ENCODE data around the gene MRPL47. TPM values are rescaled to one million over a fixed set of nuclear protein-coding genes. Genes with fewer than 3 reads are reported as not detected.

Gene MRPL47
- total RNA-seq, 4 donors from 2014 or later = 11.0 to 20.6 (median 14.6) TPM

GRCh38 chr3:179544981-179545645 is 59.3 kb downstream of the MRPL47 start:
- DNase-seq = no peak
- H3K36me3 ChIP-seq = no peaks in the 10 kb centered on the region
- no peak overlapping the region for H3K4me3 ChIP-seq
- H3K4me1 ChIP-seq = no peaks in the 10 kb centered on the region
- H3K27ac ChIP-seq = no peak overlapping the region
- no peaks in the 10 kb centered on the region for H3K27me3 ChIP-seq
- H3K9me3 ChIP-seq = no peaks in the 10 kb centered on the region
- TF ChIP-seq, protein P1, sequence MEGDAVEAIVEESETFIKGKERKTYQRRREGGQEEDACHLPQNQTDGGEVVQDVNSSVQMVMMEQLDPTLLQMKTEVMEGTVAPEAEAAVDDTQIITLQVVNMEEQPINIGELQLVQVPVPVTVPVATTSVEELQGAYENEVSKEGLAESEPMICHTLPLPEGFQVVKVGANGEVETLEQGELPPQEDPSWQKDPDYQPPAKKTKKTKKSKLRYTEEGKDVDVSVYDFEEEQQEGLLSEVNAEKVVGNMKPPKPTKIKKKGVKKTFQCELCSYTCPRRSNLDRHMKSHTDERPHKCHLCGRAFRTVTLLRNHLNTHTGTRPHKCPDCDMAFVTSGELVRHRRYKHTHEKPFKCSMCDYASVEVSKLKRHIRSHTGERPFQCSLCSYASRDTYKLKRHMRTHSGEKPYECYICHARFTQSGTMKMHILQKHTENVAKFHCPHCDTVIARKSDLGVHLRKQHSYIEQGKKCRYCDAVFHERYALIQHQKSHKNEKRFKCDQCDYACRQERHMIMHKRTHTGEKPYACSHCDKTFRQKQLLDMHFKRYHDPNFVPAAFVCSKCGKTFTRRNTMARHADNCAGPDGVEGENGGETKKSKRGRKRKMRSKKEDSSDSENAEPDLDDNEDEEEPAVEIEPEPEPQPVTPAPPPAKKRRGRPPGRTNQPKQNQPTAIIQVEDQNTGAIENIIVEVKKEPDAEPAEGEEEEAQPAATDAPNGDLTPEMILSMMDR (IDR thresholded peaks at IDR 0.05) = no peak
- TF ChIP-seq POLR2A (IDR thresholded peaks at IDR 0.05) = no peak

GRCh38 chr3:179542375-179542774 is 62.1 kb downstream of the MRPL47 start:
- Histone ChIP-seq H3K4me1 (no peaks in the 10 kb centered on the region), H3K4me3 (no peak overlapping the region), H3K27me3 (no peaks in the 10 kb centered on the region), H3K9me3 (no peaks in the 10 kb centered on the region), H3K27ac (no peak overlapping the region), H3K36me3 (no peaks in the 10 kb centered on the region)
- TF ChIP-seq, protein P1 (IDR thresholded peaks at IDR 0.05) = no peak
- no peak for TF ChIP-seq POLR2A (IDR thresholded peaks at IDR 0.05)
- DNase-seq = no peak

GRCh38 chr3:179541596-179541995 is 62.8 kb downstream of the MRPL47 start:
- no peak for DNase-seq
- no peaks in the 10 kb centered on the region for H3K27me3 ChIP-seq
- H3K27ac ChIP-seq = no peak overlapping the region

DNA sequence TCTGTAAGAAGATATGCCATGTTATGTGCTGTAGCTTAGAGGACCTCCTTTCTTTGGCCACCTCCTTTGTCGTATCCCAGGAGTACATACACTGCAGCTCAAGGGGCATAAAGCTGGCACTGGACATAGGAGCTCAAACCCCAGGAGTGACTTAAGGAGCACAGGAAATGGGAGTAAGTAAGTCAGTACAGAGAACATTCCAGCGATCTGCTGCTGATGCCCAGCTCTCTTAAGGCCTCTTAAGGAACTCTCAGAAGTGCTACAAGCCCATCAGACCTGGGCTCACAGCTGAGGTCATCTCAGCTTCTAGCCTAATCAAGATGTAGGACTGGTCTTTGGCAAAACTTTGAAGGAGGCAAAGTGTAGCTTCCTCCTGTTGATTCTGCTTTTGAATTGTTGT is 63.3 kb downstream of the MRPL47 start:
- Histone ChIP-seq H3K27ac (no peak overlapping the region), H3K4me1 (no peaks in the 10 kb centered on the region), H3K9me3 (no peaks in the 10 kb centered on the region), H3K36me3 (no peaks in the 10 kb centered on the region), H3K4me3 (no peak overlapping the region), H3K27me3 (no peaks in the 10 kb centered on the region)
- DNase-seq = no peak
- TF ChIP-seq, protein P1 (IDR thresholded peaks at IDR 0.05) = no peak
- no peak for TF ChIP-seq POLR2A (IDR thresholded peaks at IDR 0.05)

More at GRCh38 chr3:179541596-179541995, 62.8 kb downstream of the MRPL47 start:
- no peaks in the 10 kb centered on the region for H3K4me1 ChIP-seq
- H3K9me3 ChIP-seq = no peaks in the 10 kb centered on the region
- H3K4me3 ChIP-seq = no peak overlapping the region
- TF ChIP-seq, protein P1 (IDR thresholded peaks at IDR 0.05) = no peak
- no peak for TF ChIP-seq POLR2A (IDR thresholded peaks at IDR 0.05)
- H3K36me3 ChIP-seq = no peaks in the 10 kb centered on the region

Small RNA genes lying within 50 kb of the gene (small RNA-seq; reads per million reads assigned to genes)
- gene AC090425.1 (0 reads per million in 2 donors), gene RF01210 (0 reads per million in 2 donors)

Other genes starting within 250 kb of the MRPL47 start
- gene GNB4, start 153.2 kb downstream of the MRPL47 start, total RNA-seq = 10 to 100 TPM in 1 of 4 donors, 1 to 10 TPM in 3; 4.6 to 29.7 (median 4.8) TPM
- gene ACTL6A, start 41.7 kb downstream of the MRPL47 start, total RNA-seq = 10 to 100 TPM; 35.7 to 59.4 (median 36.5) TPM
- gene NDUFB5, start 156 bp upstream of the MRPL47 start, total RNA-seq = 100 to 1,000 TPM in 1 of 4 donors, 10 to 100 TPM in 3; 75.5 to 155 (median 88.7) TPM
- gene USP13, start 48.4 kb upstream of the MRPL47 start, total RNA-seq = 10 to 100 TPM in 1 of 4 donors, 1 to 10 TPM in 3; 1.6 to 12.4 (median 5.7) TPM

Measured in Peyer's patch (tissue), 4 donors.